Measurements from ENCODE around the gene NAV3.
"Not testable (repeated sequence)": the region's sequence is repeated elsewhere in the genome, so short reads cannot be mapped to it uniquely, and the experiment has no call there.

NAV3 gene

DNA sequence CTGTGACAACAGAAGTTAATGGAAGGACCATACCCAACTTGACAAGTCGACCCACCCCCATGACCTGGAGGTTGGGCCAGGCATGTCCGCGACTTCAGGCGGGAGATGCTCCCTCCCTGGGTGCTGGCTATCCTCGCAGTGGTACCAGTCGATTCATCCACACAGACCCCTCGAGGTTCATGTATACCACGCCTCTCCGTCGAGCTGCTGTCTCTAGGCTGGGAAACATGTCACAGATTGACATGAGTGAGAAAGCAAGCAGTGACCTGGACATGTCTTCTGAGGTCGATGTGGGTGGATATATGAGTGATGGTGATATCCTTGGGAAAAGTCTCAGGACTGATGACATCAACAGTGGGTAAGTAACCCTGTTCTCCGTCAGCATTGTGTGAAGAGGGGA is 220.1 kb downstream of the NAV3 start:
- DNase-seq (ENCODE audit: low read depth in 2 of 2): no peak

DNA sequence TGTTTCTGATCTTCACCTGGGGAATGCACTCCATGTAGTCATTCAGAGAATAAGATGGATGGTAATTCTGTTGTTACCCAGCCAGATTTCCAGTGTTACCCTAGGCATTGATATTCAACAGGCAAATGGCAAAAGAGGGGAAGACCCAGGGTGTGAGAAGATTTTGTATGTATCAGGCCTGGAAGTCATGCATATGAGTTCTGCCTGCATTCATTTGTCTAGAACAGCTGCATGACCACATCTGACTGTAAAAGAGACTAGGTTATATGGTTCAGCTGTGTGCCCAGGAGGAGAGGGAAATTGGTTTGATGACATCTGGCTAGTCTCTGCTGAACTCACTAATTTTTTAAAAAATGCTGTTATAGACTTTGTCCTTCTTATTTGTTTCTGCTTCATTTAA is 224.9 kb downstream of the NAV3 start:
- DNase-seq (ENCODE audit: low read depth in 2 of 2): no peak

DNA sequence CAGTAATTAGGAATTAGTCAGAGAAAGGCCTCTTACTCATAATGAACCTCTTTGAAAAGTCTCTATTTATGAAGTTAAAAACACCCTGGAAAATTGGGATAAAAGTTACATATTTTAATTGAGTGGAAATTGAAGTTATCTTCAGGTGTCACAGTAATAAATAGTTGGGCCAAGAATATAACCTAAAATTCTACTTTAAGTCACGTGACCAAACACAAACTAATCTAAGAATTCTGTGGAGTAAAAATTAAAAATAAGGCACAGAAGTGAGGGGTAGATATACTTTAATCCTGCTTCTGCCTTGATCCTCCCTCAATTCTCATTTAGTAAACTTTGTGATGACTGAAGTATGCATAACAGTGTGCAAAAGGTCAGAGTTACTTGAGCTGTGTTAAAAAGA is 226.4 kb downstream of the NAV3 start:
- DNase-seq (ENCODE audit: low read depth in 2 of 2): no peak

GRCh38 chr12:78060186-78060585 is 229.5 kb downstream of the NAV3 start:
- DNase-seq (ENCODE audit: low read depth in 2 of 2): no peak

- DNase-seq (ENCODE audit: low read depth in 2 of 2): no peak
Measured at GRCh38 chr12:78062786-78063185, 232.1 kb downstream of the NAV3 start.

GRCh38 chr12:78081590-78082314 is 251.1 kb downstream of the NAV3 start:
- no peak for DNase-seq (ENCODE audit: low read depth in 2 of 2)

DNA sequence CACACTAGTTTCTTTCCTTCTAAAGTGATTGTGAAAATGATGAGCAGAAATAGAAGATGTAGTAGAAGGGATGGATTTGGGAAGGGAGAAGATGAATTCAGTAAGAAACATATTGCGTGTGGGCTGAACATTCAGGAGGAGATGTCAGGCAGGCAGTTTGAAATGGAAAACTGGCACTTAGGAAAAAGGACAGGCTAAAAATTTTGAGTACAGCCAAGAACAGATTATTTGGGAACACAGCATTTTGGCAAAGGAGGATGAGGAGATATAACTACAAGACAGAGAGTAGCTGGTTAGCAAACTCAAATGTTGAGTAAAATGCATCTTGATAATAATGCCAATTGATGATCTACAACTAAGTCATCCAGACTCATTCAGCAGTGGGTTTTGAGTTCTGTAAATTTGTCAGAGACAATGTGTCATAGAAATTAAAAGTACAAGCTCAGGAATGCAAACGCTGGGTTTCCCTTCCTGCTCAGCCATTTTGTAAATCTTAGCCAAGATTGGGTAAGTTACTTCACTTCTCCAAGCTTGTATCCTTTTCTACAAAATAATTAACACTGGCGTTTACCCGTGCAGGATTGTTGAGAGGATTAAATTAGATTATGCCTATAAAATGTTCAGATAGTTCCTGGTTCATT is 255.0 kb downstream of the NAV3 start:
- no peak for DNase-seq (ENCODE audit: low read depth in 2 of 2)

- no peak for DNase-seq (ENCODE audit: low read depth in 2 of 2)
Measured at GRCh38 chr12:78086553-78087362, 256.1 kb downstream of the NAV3 start.

GRCh38 chr12:78087363-78087675 is 256.6 kb downstream of the NAV3 start:
- DNase-seq (ENCODE audit: low read depth in 2 of 2): no peak

DNA sequence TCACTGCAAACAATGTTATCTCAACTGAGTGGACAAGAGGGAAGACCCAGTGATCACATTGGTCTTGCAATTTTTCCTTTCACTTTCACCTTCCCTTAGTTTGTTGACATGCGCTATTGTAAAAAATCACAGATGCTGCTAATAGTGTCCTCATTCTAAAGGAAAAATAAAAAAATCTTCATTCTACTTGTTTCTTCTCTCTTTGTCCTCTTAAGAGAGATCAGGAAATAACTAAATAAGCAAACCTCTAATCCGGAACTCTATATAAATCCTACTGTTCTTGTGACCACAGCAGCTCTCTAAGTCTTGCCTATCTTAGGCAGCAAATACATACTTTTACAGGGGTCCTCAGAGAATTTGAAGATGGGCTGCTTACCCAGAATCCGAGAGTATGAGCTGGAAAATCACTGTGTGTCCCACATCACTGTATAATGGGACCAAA is 257.7 kb downstream of the NAV3 start:
- no peak for DNase-seq (ENCODE audit: low read depth in 2 of 2)

GRCh38 chr12:78090266-78090665 is 259.6 kb downstream of the NAV3 start:
- no peak for DNase-seq (ENCODE audit: low read depth in 2 of 2)

GRCh38 chr12:78095623-78096022 is 264.9 kb downstream of the NAV3 start:
- DNase-seq (ENCODE audit: low read depth in 2 of 2): no peak

DNA sequence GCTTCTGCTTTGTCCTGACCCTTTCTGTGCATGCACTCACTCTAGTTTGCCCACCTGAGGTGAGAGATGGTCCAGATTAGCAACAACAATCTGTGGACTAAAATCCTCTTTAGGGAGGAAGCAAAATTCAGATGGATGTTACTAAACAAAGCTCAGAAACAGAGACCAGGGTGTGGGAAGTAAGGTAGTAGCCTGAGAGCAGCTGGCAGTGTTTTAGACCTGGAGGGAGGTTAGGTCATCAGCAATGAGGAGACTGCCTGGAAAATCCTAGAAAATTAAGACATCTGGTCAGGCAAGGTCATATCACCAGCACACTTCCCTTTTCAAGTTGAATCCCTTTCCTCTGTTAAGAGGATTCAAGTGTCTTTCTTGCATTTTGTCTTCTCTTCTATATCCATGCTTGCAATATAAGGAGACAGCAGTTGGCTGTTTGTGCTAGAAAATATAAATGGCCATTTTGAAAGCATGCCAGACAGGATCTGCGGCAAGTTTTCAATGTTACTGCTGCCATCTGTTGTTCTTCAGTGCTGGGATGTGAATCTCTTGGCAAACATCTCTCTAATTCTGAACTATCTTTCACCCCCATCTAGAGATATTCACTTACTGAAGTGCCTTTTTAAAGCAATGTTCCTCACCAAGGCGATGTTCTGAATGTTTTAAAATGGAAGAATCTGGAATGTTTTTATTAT is 266.4 kb downstream of the NAV3 start:
- DNase-seq (ENCODE audit: low read depth in 2 of 2): no peak

DNA sequence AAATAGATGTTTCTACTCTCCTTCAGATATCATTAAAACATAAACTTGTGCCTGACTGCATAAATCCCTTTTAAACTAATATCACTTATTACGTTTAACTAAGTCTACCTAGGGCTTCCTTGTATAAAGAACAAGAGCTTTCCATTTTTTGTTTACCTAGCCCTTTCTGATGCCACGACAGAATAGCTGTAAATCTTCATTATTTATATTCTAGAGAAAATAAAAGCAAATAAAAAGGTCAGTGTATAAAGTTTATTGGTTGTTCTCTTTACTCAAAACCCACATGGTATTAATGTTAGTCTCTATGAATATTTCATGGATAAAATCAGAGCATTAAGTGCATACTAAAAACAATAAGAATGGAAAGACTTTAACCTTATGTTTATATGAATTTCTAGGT is 269.1 kb downstream of the NAV3 start:
- no peak for DNase-seq (ENCODE audit: low read depth in 2 of 2)

- no peak for DNase-seq (ENCODE audit: low read depth in 2 of 2)
Measured at GRCh38 chr12:78101113-78101876, 270.6 kb downstream of the NAV3 start.

DNA sequence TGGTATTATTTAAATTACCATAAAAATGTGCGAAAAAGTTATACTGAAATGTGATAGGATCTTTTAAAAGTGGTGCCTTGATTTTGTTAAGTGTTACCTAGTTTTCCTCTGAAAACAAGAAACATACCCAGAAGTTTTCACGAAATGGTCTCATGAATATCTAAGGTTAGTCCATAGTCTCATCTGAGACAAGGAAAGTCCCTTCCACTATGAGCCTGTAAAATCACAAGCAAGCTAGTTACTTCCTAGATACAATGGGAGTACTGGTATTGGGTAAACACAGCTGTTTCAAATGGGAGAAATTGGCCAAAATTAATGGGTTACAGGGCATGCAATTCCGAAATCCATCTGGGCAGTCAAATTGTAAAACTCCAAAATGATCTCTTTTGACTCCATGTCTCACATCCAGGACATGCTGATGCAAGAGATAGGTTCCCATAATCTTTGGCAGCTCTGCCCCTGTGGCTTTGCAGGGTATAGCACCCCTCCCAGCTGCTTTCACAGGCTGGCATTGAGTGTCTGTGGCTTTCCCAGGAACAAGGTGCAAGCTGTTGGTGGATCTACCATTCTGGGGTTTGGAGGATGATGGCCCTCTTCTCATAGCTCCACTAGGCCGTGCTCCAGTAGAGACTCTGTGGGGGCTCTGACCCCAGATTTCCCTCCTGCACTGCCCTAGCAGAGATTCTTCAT is 271.4 kb downstream of the NAV3 start:
- no peak for DNase-seq (ENCODE audit: low read depth in 2 of 2)

- DNase-seq (ENCODE audit: low read depth in 2 of 2): not testable (repeated sequence)
Measured at GRCh38 chr12:78102801-78103200, 272.1 kb downstream of the NAV3 start.

GRCh38 chr12:78115889-78116288 is 285.2 kb downstream of the NAV3 start:
- DNase-seq (ENCODE audit: low read depth in 2 of 2): no peak

- no peak for DNase-seq (ENCODE audit: low read depth in 2 of 2)
Measured at GRCh38 chr12:78118036-78118435, 287.3 kb downstream of the NAV3 start.

DNA sequence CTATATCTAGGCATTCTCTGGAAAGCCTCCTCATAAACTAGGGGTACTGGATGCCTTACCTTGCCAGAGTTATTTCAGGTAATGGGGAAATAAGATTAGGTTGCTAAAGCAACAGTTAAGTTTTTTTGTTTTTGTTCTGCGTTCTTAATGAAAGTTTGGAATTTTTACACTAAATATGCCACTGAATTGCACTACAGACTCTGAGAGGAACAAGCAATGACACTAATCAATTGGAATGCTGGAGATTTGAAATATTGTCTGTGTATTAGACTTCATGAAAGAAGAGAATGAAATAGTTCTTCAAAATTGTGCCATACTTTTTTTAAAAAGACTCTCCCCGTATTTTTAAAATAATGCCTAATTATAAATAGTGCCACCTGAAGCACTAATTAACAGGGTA is 287.8 kb downstream of the NAV3 start:
- no peak for DNase-seq (ENCODE audit: low read depth in 2 of 2)

DNA sequence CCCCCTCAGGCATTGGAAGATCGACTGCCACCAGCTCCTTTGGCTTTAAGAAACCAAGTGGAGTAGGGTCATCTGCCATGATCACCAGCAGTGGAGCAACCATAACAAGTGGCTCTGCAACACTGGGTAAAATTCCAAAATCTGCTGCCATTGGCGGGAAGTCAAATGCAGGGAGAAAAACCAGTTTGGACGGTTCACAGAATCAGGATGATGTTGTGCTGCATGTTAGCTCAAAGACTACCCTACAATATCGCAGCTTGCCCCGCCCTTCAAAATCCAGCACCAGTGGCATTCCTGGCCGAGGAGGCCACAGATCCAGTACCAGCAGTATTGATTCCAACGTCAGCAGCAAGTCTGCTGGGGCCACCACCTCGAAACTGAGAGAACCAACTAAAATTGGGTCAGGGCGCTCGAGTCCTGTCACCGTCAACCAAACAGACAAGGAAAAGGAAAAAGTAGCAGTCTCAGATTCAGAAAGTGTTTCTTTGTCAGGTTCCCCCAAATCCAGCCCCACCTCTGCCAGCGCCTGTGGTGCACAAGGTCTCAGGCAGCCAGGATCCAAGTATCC is 288.7 kb downstream of the NAV3 start:
- no peak for DNase-seq (ENCODE audit: low read depth in 2 of 2)
